HL-60 (cell line): ENCODE measurements around the gene GPR141.

Experiments
- DNase-seq, 2 experiments: peaks; one replicate each; pipeline ENCODE4 v3.0.0-alpha.2; 2010 to 2020; ENCODE audit warnings: low read depth in 1 of 2, low spot score in 1 of 2
- H3K27ac ChIP-seq: fragments of 250-450 bp; sonication (Bioruptor Pico); replicated peaks from 2 replicates; pipeline ENCODE4 v1.5.1; 2020; ENCODE audit warnings: mild to moderate bottlenecking, moderate library complexity
- H3K27me3 ChIP-seq: fragments of 250-450 bp; sonication (Bioruptor Pico); 2 replicates; pipeline ENCODE4 v1.5.1; 2021; ENCODE audit warnings: mild to moderate bottlenecking, moderate library complexity; ENCODE audit not compliant: insufficient read depth, poor library complexity, severe bottlenecking
- H3K4me3 ChIP-seq: replicated peaks from 2 replicates; pipeline ENCODE4 v1.5.1; 2011; ENCODE audit warnings: mild to moderate bottlenecking, control low read depth, low read length; ENCODE audit not compliant: insufficient read depth
- GABPA ChIP-seq: IDR thresholded peaks from 2 replicates; pipeline ENCODE4 v1.6.1; 2012; ENCODE audit warnings: low read depth
- POLR2AphosphoS5 ChIP-seq: IDR thresholded peaks from 2 replicates; pipeline ENCODE4 v1.6.1; 2012; ENCODE audit warnings: low read depth
- SPI1 ChIP-seq: IDR thresholded peaks from 2 replicates; pipeline ENCODE4 v1.6.1; 2012; ENCODE audit warnings: low read depth, mild to moderate bottlenecking, borderline replicate concordance
- TF ChIP-seq, protein P1 (sequence below): IDR thresholded peaks from one replicate; pipeline ENCODE4 v1.5.1; 2011; ENCODE audit warnings: low read length, control low read depth, inconsistent platforms; ENCODE audit not compliant: insufficient read depth
- TF ChIP-seq, protein P2 (sequence below): IDR thresholded peaks from 2 replicates; pipeline ENCODE4 v1.6.1; 2012; ENCODE audit warnings: low read depth; ENCODE audit not compliant: insufficient replicate concordance

Gene GPR141

DNA sequence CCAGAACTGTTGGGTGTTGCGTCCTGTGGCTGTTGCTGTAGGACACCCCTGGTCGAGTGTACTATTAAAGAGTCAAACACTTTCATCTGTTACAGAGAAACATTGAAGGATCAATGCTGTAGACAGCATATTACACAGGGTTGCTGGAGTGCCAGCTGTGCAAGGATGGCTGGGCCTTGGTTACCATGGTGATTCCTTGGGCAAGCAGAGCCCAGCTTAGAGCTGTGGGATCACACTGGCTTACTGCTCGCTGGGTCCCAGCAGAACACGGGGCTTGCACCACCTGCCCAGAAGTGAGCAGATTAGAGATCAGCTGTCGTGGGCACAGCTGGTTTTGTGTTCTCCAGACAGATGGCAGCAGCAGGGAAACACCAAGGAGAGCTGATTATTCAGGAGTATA, 76.0 kb downstream of the GPR141 start:
- H3K4me3 ChIP-seq, result no peak overlapping the region
- no peak for DNase-seq
- no peak overlapping the region for H3K27ac ChIP-seq
- no peak for TF ChIP-seq SPI1
- no peak for TF ChIP-seq POLR2AphosphoS5
- TF ChIP-seq, protein P1, sequence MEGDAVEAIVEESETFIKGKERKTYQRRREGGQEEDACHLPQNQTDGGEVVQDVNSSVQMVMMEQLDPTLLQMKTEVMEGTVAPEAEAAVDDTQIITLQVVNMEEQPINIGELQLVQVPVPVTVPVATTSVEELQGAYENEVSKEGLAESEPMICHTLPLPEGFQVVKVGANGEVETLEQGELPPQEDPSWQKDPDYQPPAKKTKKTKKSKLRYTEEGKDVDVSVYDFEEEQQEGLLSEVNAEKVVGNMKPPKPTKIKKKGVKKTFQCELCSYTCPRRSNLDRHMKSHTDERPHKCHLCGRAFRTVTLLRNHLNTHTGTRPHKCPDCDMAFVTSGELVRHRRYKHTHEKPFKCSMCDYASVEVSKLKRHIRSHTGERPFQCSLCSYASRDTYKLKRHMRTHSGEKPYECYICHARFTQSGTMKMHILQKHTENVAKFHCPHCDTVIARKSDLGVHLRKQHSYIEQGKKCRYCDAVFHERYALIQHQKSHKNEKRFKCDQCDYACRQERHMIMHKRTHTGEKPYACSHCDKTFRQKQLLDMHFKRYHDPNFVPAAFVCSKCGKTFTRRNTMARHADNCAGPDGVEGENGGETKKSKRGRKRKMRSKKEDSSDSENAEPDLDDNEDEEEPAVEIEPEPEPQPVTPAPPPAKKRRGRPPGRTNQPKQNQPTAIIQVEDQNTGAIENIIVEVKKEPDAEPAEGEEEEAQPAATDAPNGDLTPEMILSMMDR, result no peak
- no peaks in the 10 kb centered on the region for H3K27me3 ChIP-seq

DNA sequence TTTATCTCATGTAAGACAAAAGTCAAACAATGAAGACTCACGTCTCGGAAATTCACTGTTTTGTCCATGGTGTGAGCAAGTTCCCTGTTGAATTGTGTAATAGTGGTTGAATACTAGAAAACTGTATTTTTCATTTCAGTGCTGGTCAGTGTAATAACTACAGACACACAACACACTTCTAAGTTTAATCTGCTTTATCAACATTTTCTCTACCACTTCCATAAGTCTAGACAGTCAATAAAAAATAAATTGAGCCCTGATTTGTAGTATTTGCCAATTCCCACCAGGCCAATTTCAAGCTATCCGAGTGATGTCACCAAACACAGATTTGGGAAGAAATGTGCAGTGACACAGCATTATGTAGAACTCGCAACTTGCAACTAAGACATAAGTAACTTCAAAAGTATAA, 81.9 kb downstream of the GPR141 start:
- no peak overlapping the region for H3K4me3 ChIP-seq
- peak overlapping the region; percentile 61 for H3K27ac ChIP-seq
- TF ChIP-seq GABPA, result no peak
- TF ChIP-seq, protein P2, sequence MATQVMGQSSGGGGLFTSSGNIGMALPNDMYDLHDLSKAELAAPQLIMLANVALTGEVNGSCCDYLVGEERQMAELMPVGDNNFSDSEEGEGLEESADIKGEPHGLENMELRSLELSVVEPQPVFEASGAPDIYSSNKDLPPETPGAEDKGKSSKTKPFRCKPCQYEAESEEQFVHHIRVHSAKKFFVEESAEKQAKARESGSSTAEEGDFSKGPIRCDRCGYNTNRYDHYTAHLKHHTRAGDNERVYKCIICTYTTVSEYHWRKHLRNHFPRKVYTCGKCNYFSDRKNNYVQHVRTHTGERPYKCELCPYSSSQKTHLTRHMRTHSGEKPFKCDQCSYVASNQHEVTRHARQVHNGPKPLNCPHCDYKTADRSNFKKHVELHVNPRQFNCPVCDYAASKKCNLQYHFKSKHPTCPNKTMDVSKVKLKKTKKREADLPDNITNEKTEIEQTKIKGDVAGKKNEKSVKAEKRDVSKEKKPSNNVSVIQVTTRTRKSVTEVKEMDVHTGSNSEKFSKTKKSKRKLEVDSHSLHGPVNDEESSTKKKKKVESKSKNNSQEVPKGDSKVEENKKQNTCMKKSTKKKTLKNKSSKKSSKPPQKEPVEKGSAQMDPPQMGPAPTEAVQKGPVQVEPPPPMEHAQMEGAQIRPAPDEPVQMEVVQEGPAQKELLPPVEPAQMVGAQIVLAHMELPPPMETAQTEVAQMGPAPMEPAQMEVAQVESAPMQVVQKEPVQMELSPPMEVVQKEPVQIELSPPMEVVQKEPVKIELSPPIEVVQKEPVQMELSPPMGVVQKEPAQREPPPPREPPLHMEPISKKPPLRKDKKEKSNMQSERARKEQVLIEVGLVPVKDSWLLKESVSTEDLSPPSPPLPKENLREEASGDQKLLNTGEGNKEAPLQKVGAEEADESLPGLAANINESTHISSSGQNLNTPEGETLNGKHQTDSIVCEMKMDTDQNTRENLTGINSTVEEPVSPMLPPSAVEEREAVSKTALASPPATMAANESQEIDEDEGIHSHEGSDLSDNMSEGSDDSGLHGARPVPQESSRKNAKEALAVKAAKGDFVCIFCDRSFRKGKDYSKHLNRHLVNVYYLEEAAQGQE, result no peak
- no peak for TF ChIP-seq POLR2AphosphoS5
- no peak for TF ChIP-seq SPI1
- TF ChIP-seq, protein P1, result no peak
- H3K27me3 ChIP-seq, result no peaks in the 10 kb centered on the region
- DNase-seq, result peak in 1 of 2 experiments; percentile 24

DNA sequence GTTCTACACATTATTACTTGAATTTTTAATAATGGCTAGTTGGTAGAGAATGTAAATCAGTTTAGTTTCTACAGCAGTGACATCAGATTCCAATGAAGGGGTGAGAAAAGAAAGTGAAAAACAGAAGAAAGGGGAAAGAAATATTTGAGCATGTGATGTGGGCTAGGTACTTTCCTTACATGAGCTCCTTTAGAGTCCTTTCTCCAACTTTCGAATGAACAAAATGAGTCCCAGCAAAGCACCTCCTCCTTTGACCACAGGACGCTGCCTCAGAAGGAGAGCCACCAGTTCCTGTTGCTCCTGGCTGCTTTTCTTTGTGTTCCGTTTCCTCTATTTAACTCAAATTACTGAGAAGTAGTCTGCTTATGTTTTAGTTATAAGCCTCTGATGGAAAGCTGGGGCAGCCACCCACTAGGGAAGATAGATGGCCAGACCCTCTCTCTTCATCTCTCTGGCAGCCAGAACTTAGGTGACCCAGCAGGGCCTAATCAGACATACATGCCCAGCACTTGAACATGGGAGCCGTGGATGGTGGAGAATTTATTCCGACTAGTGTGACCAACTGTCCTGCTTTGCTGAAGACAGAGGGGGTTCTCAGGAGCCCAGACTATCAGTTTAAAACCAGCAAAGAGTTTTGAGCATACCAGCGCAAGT, 82.4 kb downstream of the GPR141 start:
- Histone ChIP-seq H3K27me3 (no peaks in the 10 kb centered on the region), H3K4me3 (no peak overlapping the region), H3K27ac (peak overlapping the region; percentile 61)
- DNase-seq, result peak; percentile 18 to 81
- TF ChIP-seq SPI1 (peak; percentile 84; the same call in 1 of the 2 replicates), POLR2AphosphoS5 (no peak)
- TF ChIP-seq, protein P1, result no peak

DNA sequence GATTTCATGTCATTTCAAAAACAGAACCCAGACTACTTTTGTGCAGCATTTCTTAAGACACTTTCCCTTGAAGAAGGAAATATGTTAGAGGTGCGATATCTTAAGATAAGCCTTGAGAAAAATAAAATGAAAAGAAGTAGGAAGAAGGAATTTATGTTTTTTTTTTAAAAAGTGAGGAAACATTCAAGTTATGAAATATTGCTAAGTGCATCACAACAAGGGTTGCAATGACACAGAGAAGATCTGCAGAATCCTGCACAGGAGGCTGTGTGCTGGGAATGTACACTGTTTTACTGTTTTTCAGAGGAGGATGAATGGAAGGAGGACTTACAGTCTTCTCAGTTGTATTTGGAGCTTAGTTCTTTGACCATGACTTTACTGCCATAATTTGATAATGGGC, 85.0 kb downstream of the GPR141 start:
- H3K4me3 ChIP-seq, result no peak overlapping the region
- DNase-seq, result no peak
- H3K27me3 ChIP-seq, result no peaks in the 10 kb centered on the region
- no peak overlapping the region for H3K27ac ChIP-seq
- TF ChIP-seq, protein P2, result no peak
- no peak for TF ChIP-seq SPI1
- TF ChIP-seq GABPA, result no peak
- no peak for TF ChIP-seq POLR2AphosphoS5
- TF ChIP-seq, protein P1, result no peak
